ENCODE results near the gene ACY1.

DNA sequence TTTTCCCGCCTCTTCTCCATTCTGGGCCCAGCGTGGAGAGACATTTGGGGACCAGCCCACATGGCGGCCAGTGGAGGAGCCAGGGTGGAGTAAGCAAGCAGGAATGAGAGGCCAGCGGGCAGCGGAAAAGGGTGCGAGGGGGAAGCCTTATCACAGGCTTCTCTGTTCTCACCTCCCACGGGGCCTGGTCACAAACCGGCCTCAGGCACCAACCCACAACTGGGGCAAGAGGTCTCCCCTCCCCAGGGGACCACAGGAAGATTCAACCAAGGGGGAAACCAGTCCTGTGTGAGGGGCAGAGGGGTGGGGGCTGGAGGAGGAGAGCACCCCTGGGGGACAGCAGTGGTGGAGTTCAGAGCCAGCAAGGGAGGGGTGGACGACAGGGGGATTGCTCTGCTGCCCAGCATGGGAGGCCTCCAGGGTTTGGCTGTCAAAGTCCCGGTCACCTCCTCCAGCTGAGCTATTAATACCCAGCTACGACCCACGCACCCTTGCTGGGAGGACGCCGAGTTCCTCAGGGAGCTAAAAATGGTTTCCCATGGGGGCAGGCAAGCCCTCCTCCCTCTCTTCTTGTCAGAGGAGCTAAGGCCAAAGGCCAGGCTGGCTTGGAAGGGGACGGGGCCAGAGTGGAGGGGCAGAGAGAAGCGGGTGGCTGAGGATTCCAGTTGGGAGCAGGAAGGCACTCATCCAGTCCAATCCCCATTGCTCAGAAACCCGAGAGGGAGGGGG lies 36.2 kb downstream of the ACY1 start:
- TF ChIP-seq, protein P1, sequence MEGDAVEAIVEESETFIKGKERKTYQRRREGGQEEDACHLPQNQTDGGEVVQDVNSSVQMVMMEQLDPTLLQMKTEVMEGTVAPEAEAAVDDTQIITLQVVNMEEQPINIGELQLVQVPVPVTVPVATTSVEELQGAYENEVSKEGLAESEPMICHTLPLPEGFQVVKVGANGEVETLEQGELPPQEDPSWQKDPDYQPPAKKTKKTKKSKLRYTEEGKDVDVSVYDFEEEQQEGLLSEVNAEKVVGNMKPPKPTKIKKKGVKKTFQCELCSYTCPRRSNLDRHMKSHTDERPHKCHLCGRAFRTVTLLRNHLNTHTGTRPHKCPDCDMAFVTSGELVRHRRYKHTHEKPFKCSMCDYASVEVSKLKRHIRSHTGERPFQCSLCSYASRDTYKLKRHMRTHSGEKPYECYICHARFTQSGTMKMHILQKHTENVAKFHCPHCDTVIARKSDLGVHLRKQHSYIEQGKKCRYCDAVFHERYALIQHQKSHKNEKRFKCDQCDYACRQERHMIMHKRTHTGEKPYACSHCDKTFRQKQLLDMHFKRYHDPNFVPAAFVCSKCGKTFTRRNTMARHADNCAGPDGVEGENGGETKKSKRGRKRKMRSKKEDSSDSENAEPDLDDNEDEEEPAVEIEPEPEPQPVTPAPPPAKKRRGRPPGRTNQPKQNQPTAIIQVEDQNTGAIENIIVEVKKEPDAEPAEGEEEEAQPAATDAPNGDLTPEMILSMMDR (IDR thresholded peaks at IDR 0.05) = no peak
- TF ChIP-seq POLR2A (IDR thresholded peaks at IDR 0.05) = no peak

Data from body of pancreas (tissue), 4 donors.